ENCODE results near the gene COA7. TPM values are rescaled to one million over a fixed set of nuclear protein-coding genes. Genes with fewer than 3 reads are reported as not detected.

The COA7 gene
- polyA plus RNA-seq, 3 donors from 2014 or later: 2.7 to 5.9 (median 5.9) TPM

Other genes starting within 250 kb of the COA7 start
- 10 to 100 TPM; 14.5 to 36.0 (median 23.0) TPM for gene TUT4, start 145.3 kb downstream of the COA7 start, polyA plus RNA-seq
- 10 to 100 TPM; 31.2 to 35.6 (median 31.9) TPM for gene GPX7, start 96.0 kb downstream of the COA7 start, polyA plus RNA-seq
- gene SHISAL2A, start 65.2 kb downstream of the COA7 start, polyA plus RNA-seq: 10 to 100 TPM in 1 of 3 donors, 1 to 10 TPM in 2; 5.0 to 12.8 (median 9.9) TPM
- 1 to 10 TPM; 1.1 to 8.9 (median 5.0) TPM for gene ZYG11B, start 28.1 kb upstream of the COA7 start, polyA plus RNA-seq
- gene ZYG11A, start 144.4 kb upstream of the COA7 start, polyA plus RNA-seq: not detected
- gene ECHDC2, start 223.4 kb upstream of the COA7 start, polyA plus RNA-seq: 10 to 100 TPM; 18.8 to 25.4 (median 21.3) TPM
- gene SCP2, start 228.9 kb upstream of the COA7 start, polyA plus RNA-seq: 100 to 1,000 TPM; 257 to 343 (median 261) TPM

Measured in immature natural killer cell (primary cell).